PC-9 (cell line): Measurements from ENCODE around the gene RCBTB2. TPM values are rescaled to one million over a fixed set of nuclear protein-coding genes. Genes with fewer than 3 reads are reported as not detected.
"Not testable (repeated sequence)": the region's sequence is repeated elsewhere in the genome, so short reads cannot be mapped to it uniquely, and the experiment has no call there.

Source experiments
- BruUV-seq: library from RNA; stranded (reverse); fragments of 400-500 nt; replicated peaks from 2 replicates; lab custom pipeline; 2021; lab: Mats Ljungman, UMichigan
- CTCF ChIA-PET: fragments of 300-600 bp; sonication (Branson Sonifier 250); formaldehyde crosslinking; loops from one replicate; lab custom pipeline; 2022; ENCODE audit warnings: antibody characterized with exemption; lab: Charles Lee
- POLR2A ChIA-PET: fragments of 300-600 bp; sonication (Branson Sonifier 250); formaldehyde crosslinking; loops from one replicate; lab custom pipeline; 2022; ENCODE audit warnings: antibody characterized with exemption; ENCODE audit not compliant: unreplicated experiment; lab: Charles Lee
- DNase-seq, 2 experiments: peaks; one replicate each; pipeline versions ENCODE4 v3.0.0 to v3.0.0-alpha.2; 2015 to 2022; ENCODE audit warnings: mixed read lengths in 1 of 2
- H2AFZ ChIP-seq: fragments of 200-600 bp; sonication (generic); 2 replicates; pipeline ENCODE4 v1.8.1; 2017; ENCODE audit warnings: antibody characterized with exemption
- H3F3A ChIP-seq: fragments of 200-600 bp; sonication (generic); 2 replicates; pipeline ENCODE4 v1.8.1; 2017; ENCODE audit warnings: antibody characterized with exemption, mild to moderate bottlenecking, low read depth; ENCODE audit not compliant: insufficient read depth
- H3K27ac ChIP-seq: fragments of 200-600 bp; sonication (generic); 2 replicates; pipeline ENCODE4 v1.6.1; 2016; ENCODE audit warnings: mixed run types
- H3K27me3 ChIP-seq: fragments of 200-600 bp; sonication (generic); 2 replicates; pipeline ENCODE4 v1.6.1; 2016; ENCODE audit warnings: low read depth, mixed run types; ENCODE audit not compliant: insufficient read depth
- H3K36me3 ChIP-seq: fragments of 200-600 bp; sonication (generic); 2 replicates; pipeline ENCODE4 v1.6.1; 2016; ENCODE audit warnings: low read depth, mixed run types
- H3K4me1 ChIP-seq: fragments of 200-600 bp; sonication (generic); replicated peaks from 2 replicates; pipeline ENCODE4 v1.6.1; 2016; ENCODE audit warnings: mixed run types; ENCODE audit not compliant: insufficient read depth
- H3K4me2 ChIP-seq: fragments of 200-600 bp; sonication (generic); 2 replicates; pipeline ENCODE4 v1.6.1; 2017; ENCODE audit warnings: mixed run types
- H3K4me3 ChIP-seq: fragments of 200-600 bp; sonication (generic); 2 replicates; pipeline ENCODE4 v1.6.1; 2016; ENCODE audit warnings: mixed run types
- H3K79me2 ChIP-seq: fragments of 200-600 bp; sonication (generic); 2 replicates; pipeline ENCODE4 v1.6.1; 2017; ENCODE audit warnings: low read depth, mixed run types
- H3K9me2 ChIP-seq: fragments of 200-600 bp; sonication (generic); 2 replicates; pipeline ENCODE4 v1.8.1; 2017; ENCODE audit warnings: mild to moderate bottlenecking; ENCODE audit not compliant: insufficient read depth
- H3K9me3 ChIP-seq: fragments of 200-600 bp; sonication (generic); 2 replicates; pipeline ENCODE4 v1.8.1; 2016; ENCODE audit warnings: low read depth; ENCODE audit not compliant: insufficient read depth
- H4K20me1 ChIP-seq: fragments of 200-600 bp; sonication (generic); 2 replicates; pipeline ENCODE4 v1.8.1; 2017; ENCODE audit not compliant: insufficient read depth
- CTCF ChIP-seq: fragments of 200-600 bp; sonication (generic); conservative IDR thresholded peaks from 2 replicates; pipeline ENCODE4 v1.6.1; 2017; ENCODE audit warnings: mixed run types, antibody characterized with exemption, mild to moderate bottlenecking, moderate library complexity
- EZH2 ChIP-seq: fragments of 200-600 bp; sonication (generic); IDR thresholded peaks from 2 replicates; pipeline ENCODE4 v1.8.0; 2017; ENCODE audit warnings: antibody characterized with exemption, low read depth
- intact Hi-C: fragments of 100-400 bp; cut with micrococcal nuclease; formaldehyde crosslinking; loops from one replicate; pipeline ENCODE4 v1.10.0; 2022; ENCODE audit not compliant: unreplicated experiment
- total RNA-seq: library from RNA; stranded (reverse); gene quantifications from 2 replicates; pipeline ENCODE4 v1.2.3, GENCODE V29; 2021

Gene RCBTB2
- total RNA-seq, 1 experiment from 2014 or later = 2.6 TPM

- POLR2A ChIA-PET = no interaction called here
Observed at GRCh38 chr13:48580185-48580803, 47.4 kb upstream of the RCBTB2 start.

GRCh38 chr13:48579919-48580180, 47.0 kb upstream of the RCBTB2 start:
- H3K9me3 ChIP-seq, DNase-seq, H2AFZ ChIP-seq, H3K36me3 ChIP-seq, H4K20me1 ChIP-seq, H3K9me2 ChIP-seq, BruUV-seq, POLR2A ChIA-PET, H3K4me1 ChIP-seq, H3K4me3 ChIP-seq, H3K27ac ChIP-seq, H3K27me3 ChIP-seq, H3F3A ChIP-seq, H3K79me2 ChIP-seq, H3K4me2 ChIP-seq: not testable (repeated sequence)
- intact Hi-C loops = loop anchor here (1.0 to 5.0 kb wide), 3 partner anchors 187 to 453 kb away; no protein-coding TSS in a partner anchor
- CTCF ChIA-PET = interaction anchor here (0.6 to 1.6 kb wide), 12 partner anchors 48 to 1588 kb away, joined by 3 to 25 read pairs (median 4); no protein-coding TSS in a partner anchor

More at GRCh38 chr13:48580185-48580803, 47.4 kb upstream of the RCBTB2 start:
- Histone ChIP-seq H3K4me2 (no peak overlapping the region), H3K4me1 (no peaks in the 10 kb centered on the region), H3K36me3 (no peaks in the 10 kb centered on the region), H4K20me1 (no peaks in the 10 kb centered on the region), H3K9me2 (no peaks in the 10 kb centered on the region), H3K79me2 (no peaks in the 10 kb centered on the region), H3K4me3 (no peak overlapping the region), H3K27me3 (peaks cover 8% of the 10 kb centered on the region; the same call in 1 of the 2 replicates), H3K9me3 (no peaks in the 10 kb centered on the region), H3K27ac (no peak overlapping the region), H3F3A (no peaks in the 10 kb centered on the region), H2AFZ (no peak overlapping the region)
- BruUV-seq = no TSS peak
- CTCF ChIA-PET = interaction anchor here (0.6 to 1.6 kb wide), 12 partner anchors 48 to 1587 kb away, joined by 3 to 25 read pairs (median 4); no protein-coding TSS in a partner anchor
- intact Hi-C loops = loop anchor here (1.0 to 5.0 kb wide), 3 partner anchors 187 to 453 kb away; no protein-coding TSS in a partner anchor
- no peak for TF ChIP-seq EZH2
- TF ChIP-seq CTCF = peak; percentile 84
- peak in 1 of 2 experiments; percentile 55 for DNase-seq

- H4K20me1 ChIP-seq = no peaks in the 10 kb centered on the region
- no peaks in the 10 kb centered on the region for H3K4me1 ChIP-seq
- intact Hi-C loops = no loop called here
- H3K4me2 ChIP-seq = no peak overlapping the region
- no peak overlapping the region for H3K4me3 ChIP-seq
- H3K27me3 ChIP-seq = peaks cover 8% of the 10 kb centered on the region; the same call in 1 of the 2 replicates
- H3K36me3 ChIP-seq = no peaks in the 10 kb centered on the region
- H3K9me3 ChIP-seq = no peaks in the 10 kb centered on the region
- no peak overlapping the region for H2AFZ ChIP-seq
- ChIA-PET POLR2A (interaction anchor here (0.6 kb wide), 1 partner anchor 247 kb away, joined by 3 read pairs; no protein-coding TSS in a partner anchor), CTCF (interaction anchor here (0.6 to 1.6 kb wide), 12 partner anchors 47 to 1588 kb away, joined by 3 to 25 read pairs (median 4); no protein-coding TSS in a partner anchor)
- TF ChIP-seq CTCF (no peak), EZH2 (no peak)
- no peak overlapping the region for H3K27ac ChIP-seq
- no peaks in the 10 kb centered on the region for H3F3A ChIP-seq
- no peaks in the 10 kb centered on the region for H3K79me2 ChIP-seq
- BruUV-seq = no TSS peak
- no peak for DNase-seq
- H3K9me2 ChIP-seq = no peaks in the 10 kb centered on the region
Observed at GRCh38 chr13:48579165-48579918, 46.5 kb upstream of the RCBTB2 start.
